LHCN-M2 (cell line): Measurements from ENCODE around the gene DDRGK1. TPM values are rescaled to one million over a fixed set of nuclear protein-coding genes. Genes with fewer than 3 reads are reported as not detected.
"Not testable (repeated sequence)": the region's sequence is repeated elsewhere in the genome, so short reads cannot be mapped to it uniquely, and the experiment has no call there.

ENCODE experiments used
- DNase-seq: peaks from one replicate; pipeline ENCODE4 v3.0.0-alpha.2; 2012; ENCODE audit warnings: low read depth
- total RNA-seq: library from RNA; depleted of rRNA; stranded (reverse); fragments of >200 nt; gene quantifications from 2 replicates; pipeline ENCODE4 v1.2.3, GENCODE V29; 2014

The DDRGK1 gene
- total RNA-seq, 1 experiment from 2014 or later: 52.6 TPM

DNA sequence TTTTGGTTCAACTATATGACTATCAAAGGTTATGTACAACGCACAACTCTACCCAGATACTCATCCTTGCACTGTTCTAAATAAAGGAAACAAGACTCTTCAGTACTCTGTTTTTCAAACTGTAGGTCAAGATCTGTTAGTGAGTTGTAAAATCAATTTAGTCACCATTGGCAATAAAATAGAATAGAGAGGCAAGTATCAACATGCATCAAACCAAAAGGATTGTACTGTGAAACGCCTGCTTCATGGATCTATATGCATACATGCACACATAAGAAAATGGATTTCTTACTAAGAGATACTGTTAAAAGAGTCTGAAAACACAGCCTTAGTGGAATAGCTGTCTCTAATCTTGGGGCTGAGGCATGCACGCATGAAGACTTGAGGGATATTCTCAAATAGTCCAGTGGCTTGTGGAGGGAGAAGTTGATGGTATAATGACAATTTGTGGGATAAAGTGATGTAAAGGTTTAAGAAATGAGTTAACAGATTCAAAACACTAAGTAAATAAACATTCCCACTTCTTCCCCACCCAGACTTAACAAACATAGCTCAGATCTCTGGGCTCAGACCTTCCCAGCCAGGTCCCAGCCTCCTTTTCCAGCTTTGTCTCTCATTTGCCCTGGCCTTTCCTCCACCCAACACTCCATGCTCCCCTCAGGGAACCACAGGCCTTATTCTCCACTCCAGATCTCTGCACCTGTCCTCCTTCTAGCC is 20.4 kb downstream of the DDRGK1 start:
- no peak for DNase-seq

DNA sequence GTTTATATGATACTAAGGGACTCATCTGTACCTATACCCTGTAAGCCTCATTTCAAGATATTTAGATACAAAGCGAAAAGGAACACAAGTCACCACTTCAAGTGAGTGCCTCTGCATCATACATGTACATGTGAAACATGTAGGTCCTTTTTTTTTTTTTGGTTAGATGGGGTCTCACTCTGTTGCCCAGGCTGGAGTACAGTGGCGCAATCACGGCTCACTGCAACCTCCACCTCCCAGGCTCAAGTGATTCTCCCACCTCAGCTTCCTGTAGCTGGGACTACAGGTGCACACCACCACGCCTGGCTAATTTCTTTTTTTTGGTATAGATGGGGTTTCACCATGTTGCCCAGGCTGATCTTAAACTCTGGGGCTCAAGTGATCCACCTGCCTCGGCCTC is 22.1 kb downstream of the DDRGK1 start:
- not testable (repeated sequence) for DNase-seq

DNA sequence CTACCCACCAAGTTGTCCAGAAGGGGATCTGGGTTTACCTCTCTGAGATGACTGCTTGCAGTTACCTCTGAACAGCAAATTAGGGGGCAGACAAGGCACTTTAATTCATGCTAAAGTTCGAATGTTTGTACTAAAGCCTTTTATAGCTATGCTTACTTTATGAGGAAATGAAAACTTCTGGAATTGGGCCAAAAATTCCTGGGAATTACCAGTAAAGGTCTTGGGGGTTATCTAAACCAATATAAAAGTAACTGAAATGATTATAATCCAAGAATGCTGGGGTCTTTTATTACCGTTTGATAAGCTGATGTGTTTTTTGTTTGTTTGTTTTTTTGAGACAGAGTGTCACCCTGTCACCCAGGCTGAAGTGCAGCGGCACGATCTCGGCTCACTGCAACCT is 23.2 kb downstream of the DDRGK1 start:
- no peak for DNase-seq

DNA sequence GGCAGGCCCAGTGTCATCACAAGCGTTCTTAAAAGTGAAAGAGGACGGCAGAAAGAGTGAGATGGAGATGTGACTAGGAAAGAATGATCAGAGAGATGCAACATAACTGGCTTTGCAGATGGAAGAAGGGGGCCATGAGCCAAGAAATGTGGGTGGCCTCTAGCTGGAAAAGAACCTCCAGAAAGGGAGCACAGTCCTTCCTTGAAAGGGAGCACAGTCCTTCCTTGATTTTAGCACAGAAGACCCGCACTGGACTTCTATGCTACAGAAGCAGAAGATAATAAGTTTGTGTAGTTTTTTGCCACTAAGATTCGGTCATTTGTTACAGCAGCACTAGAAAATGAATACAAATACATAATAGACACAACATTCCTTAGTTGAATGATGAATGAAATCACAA is 24.2 kb downstream of the DDRGK1 start:
- no peak for DNase-seq

DNA sequence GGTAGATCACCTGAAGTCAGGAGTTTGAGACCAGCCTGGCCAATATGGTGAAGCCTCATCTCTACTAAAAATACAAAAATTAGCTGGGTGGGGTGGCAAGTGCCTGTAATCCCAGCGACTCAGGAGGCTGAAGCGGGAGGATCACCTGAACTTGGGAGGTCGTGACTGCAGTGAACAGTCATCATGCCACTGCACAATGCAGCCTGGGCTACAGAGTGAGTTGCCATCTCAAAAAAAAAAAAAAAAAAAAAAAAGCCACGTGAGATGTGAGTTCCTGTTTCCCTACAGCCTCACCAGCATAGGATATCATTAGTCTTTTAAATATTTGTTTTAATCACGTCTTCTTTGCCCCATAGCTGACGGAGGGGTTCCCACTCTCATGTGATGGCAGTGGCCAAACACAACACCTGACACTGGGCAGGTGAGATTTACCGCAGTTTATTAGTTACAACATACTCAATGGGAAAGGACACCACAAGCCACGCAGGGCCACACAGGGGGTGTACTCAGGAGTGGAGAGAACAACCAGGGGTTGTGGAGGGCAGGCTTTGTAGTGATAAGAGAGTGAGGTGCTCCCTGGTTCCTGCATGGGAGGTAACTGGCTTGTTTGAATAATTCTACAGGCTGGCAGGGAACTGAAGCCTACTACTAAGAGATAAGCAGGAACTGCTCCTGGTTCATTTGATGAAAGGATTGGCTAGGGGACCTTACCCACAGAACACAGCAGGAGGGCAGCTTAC is 26.6 kb downstream of the DDRGK1 start:
- no peak for DNase-seq

DNA sequence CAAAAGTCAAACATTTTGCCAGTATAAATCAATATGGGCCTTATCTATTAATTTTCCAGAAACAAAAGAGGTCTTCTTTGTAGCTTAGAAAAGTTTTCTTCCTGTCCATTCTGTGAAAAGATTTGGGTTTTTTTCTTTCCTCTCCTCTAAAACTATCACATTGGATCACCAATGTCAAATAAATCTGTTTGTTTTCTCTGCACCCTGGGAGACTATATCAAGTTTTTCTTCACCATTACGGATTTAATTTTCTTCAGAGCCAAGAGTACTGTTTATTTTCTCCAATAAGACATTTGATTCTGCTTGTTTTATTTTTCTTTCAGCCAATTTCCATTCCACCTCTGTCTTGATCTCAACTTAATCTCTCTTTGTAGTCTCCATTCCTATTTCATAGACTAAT is 29.2 kb downstream of the DDRGK1 start:
- no peak for DNase-seq

DNA sequence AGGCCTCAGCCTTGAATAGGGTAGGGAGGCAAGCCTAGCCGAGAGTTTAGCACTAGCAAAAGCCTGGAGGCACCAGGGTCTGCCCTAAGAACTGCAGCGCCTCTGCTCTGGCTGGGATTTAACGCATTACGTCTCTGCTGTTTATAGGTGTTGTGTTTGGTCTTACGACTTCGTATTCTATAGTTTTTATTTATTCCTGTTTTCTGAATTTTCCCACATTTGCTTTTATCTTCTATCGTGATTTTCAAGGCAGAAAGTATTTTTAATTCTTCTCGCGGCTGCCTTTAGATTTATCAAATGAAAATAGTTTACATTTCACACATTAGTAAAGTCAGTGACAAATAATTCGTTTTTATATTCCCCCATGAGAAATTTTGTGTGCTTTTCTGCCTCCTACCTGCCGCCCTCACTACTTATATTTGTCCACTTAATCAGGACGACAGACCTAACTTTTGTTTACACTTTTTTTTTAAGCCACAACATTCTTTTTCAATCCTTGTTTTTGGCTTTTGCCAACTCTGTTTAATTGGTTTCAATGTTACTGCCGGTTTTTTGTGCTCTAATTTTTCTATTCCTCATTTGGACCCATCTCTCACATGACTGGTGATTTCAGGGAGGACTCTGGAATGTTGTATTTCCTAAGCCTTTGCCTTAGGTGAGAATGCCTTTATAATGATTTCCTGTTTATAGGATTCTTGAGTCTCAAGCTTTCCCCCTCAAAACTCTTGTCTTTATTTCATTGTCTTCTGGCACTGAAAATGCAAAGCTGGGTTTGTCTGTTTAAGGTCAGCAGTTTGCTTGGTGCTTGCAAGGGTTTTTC is 29.8 kb downstream of the DDRGK1 start:
- no peak for DNase-seq

DNA sequence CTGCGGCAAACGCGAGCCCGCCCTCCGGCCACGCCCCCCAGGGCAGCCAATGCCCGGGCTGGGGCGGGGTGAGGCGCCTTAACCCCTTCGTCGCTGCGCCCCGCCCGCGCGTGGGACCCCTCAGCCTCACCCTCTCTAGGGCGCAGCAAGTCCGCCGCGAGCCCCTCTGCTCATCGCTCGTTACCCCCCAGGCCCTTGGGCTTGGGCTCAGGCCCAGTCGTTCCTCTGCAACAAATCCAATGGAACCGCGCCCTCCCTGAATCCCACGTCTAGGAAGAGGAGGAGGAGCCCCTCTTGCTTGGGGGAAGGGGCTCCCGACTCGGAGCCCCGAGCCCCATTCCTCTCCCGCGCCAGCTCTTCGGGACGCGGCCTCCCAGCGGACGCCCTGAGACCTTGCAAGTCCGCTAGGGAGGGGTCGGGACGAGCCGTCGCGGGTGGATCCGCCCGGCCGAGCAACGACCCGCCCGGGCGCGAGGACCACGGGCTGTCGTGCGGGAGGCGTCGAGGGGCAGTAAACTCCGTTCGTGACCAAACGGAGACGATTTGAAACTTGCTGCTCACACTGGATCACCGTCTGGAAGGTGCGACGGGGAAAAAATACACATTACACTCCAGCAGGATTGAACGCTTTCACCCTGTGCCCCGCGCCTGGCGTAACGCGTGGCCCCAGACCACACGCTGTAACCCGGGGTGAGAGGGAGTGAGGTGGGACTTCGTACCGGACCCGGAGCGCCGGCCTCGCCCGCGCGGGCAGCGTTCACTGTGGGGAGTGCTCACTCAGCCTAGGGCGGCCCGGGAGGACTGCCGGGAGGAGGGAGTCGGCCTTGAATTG is 30.7 kb downstream of the DDRGK1 start:
- DNase-seq: peak; percentile 68

DNA sequence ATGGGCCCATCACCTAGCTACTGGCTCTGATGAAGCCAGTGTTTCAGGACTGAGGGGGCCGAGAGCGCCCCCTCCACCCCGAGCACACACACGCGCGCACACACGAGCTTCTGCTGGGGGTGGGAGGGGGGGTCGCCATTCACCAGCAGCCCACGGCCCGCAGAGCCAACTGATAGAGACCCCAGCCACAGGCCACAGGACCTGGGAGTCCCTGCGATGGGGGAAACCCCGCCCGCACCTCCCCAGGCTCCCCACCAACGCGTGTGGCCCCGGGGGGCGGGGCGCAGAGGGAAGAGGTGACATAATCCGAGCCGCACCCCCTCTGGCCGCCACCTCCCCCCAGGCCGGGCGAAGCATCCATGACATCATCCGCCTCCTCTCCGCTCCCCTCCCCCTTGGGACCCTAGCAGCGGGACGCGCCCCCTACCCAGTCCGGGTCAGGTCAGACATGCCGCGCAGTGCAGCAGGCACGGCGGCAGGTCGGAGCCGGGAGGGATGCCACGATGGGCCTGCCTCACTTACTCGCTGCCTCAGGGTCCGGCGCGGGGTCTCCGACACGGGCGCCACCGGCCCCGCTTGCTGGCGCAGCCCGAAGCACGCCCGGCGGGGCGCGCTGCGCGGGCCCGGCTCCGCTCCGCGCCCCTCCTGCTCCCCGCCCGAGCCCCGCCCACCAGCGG is 31.4 kb downstream of the DDRGK1 start, which contains the start of gene LZTS3:
LZTS3 (minus strand) TSS at position 617 of the 677 bp plus-strand sequence. CDS start 6,386 bp downstream, outside the sequence.
- peak; percentile 38 for DNase-seq

DNA sequence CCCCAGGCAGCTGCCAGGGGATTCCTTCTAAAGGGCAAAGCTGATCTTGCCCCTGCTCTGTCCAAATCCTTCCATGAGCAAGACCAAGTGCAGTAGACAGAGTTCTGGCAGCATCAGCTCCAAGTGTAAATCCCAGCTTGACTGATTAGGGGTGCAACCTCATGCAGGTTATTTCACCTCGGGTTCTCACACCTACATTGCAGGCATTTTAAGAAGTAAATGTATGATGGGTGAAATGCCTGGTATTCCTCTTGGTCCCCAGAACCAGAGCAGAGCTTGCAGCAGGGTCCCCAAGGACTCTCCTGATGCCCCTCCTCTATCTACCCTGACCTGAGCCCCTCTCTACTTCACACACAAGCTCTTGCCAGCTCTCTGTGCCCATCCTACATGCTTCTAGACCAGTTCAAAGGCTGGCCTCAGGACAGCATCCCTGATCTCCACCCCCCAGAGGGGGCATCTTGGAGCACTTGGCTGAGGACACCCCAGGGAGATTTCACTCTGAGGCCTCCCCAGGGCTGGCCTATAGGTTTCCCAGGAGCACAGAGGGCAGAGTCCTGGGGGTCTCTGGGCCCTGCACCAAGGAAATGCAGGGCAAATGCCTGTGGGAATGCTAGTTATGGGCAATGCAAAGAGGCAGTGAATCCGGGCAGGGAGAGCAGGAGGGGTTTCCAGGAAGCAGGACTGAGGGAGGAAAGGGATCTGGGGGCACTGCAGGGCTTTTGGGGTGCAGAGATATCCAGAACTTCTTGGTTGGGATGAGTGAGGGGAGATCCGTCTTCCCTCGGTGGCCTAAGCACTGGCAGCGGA is 32.2 kb downstream of the DDRGK1 start:
- no peak for DNase-seq

DNA sequence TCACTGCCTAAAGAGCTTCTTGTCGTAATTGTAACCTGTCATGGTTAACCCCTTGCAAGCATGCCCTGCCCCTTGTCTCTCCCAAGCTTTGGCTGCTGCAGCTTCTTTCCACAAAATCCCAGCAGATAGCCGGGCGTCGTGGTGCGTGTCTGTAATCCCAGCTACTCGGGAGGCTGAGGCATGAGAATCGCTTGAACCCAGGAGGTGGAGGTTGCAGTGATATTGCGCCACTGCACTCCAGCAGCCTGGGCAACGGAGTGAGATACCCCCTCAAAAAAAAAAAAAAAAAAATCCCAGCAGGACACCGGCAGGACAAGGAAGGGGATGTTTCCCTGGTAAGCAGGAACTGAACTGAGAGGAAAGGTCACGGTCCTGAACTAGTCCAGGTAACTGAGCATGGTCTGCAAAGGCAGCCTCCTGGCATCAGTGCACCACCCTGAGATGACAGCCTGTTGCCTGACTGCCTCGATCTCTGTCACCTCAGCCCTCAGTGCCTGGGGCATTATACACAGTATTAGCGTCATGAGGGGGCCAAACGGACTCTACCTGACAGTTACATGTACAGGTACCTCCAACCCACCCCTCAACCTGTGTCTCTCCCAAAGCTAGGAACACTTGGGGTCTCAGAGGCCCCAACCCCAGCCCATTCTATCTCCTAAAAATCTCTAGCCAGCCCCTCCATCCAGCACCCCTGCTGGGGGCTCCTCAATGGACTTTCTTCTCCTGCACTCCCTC is 32.9 kb downstream of the DDRGK1 start:
- DNase-seq: no peak

DNA sequence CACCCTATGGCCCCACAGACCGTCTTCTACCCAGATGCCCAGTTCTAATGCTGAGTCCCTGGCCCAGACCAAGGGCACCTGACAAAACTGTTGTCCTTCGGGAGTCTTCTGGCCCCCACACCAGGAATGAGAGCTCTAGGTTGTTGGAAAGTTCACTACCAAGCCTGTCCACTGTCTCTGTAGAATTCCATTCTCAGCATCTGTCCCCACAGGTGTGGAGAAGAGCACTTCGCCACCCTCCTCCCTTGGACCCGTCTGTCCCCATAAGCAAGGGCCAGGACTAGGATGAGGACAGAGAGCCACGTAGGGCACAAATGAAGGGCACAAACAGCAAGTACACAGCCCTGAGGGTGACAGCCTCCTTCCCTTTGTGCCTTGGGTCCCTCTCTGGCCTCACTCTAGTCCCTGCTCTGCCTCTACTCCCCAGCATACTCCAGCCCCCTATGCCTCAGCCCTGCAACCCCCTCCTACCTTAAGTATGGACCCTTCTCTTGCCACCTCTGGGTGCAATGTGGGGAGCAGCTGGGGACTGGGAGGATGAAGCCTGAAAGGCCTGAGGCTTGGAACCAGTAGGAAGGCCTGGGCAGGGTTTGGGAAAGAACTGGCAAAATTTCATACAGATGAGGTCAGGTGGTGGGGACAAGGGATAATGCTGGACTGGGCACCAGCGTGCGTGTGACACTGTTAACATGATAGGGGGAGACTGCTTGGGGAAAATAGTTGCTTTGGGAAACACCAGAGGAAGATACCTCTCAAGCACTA is 35.5 kb downstream of the DDRGK1 start:
- no peak for DNase-seq

DNA sequence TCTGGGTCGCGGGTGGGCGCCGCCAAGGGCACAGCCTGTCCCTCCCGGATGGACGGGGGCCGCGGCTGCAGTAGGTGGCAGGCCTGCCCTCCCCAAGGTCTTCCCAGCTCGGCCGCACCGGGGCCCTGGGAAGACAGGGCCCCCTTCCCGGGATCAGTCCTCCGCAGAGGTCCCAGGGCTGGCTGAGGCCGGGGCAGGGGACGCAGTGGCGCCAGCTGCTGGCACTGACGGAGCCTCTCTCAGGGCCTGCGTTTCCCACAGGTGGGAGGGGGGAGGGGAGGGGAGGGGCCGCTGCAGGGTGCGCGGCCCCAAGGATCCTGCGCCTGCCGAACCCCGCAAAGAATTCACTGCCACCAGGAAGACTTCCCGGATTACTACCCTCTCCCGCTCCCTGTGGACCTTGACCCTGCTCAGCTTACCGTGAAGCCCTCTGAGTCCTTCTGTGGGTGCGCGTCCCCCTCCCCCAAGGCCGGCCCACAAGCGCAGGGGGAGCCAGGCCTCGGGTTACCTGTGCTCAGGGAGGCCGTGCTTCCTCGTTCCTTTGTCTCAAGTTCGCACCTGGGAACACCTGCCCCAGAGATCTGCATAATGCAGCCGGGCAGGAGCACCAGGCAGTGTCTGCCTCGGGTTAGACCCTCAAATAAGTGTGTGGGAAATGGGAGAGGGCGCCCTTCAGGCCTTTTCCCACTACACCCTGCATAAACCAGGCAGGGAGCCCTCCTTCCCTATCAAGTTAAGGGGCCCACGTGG is 36.2 kb downstream of the DDRGK1 start:
- no peak for DNase-seq

DNA sequence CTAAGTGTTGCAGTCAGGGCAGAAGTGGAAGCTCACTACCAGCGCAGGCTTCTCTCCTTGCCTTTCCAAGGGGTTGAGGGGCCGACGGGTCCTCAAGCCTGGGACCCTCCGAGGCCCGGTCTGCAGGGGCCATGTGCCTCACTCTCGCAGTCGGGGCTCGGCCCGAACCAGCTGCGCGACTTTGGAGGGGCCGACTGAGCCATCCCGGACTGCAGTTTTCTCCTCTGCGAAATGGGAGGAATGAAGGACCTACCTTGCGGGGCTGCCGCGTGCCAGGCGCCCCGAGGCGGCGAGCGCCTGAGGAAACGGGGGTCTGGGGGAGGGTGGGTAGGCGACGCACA is 36.8 kb downstream of the DDRGK1 start:
- no peak for DNase-seq

DNA sequence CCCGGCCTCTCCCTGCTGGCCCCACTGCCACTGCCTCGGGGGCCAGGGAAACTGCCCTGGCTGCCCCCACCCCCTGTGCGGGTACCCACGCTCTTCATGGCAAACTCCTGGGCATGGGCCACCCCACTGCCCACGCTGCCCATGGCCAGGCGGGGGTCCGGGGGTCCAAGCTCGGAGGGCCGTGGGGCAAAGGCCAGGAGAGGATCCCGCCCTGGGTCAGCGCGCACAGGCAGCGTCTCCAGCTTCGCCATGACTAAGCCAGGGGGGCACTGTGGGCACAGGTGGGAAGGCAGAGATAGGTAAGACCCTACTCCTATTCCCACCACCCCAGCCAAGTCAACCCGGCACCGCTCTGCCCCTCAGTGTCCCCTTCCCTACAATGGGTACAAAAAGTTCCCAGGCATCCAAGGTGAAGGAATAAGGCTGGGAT is 37.6 kb downstream of the DDRGK1 start:
- no peak for DNase-seq

DNA sequence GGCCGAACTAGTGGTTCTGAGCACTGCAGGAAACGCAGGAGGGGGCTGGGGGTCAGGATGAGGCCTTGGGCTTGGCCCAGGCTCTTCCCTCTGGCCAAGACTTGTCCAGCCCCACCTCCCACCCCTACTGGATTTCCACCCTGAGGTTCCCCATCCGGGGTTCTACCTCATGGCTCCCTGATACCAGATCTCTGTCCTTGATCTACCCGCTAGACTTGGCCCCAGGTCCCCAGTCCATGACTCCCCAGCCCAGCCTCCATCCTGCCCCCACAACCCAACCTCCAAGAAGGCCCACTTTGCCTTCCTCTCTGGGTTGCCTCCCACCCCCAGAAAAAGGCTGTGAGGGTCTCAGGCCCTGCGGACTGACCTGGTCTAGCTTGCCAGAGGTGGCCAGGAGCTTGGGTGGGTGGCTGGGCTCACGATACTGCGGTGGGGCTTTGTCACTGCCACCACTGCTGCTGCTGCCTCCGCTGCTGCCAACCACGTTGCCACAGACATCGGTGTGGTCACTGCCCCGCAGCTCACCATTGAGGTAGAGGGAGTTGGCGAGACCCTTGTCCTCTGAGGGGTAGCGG is 38.1 kb downstream of the DDRGK1 start:
- DNase-seq: no peak
